NCI-H1436 treated with DMSO at 0.1 percent for 48 hours (cell line): Measurements from ENCODE around the gene NCK2.
"Not testable (repeated sequence)": the region's sequence is repeated elsewhere in the genome, so short reads cannot be mapped to it uniquely, and the experiment has no call there.

Source experiments
- DNase-seq: peaks from one replicate; lab custom pipeline; 2025; lab: John Stamatoyannopoulos, UW

NCK2 gene

GRCh38 chr2:105894327-105894944 is 149.7 kb downstream of the NCK2 start:
- no peak for DNase-seq

GRCh38 chr2:105895990-105896764 is 151.5 kb downstream of the NCK2 start:
- DNase-seq, result no peak

- DNase-seq, result no peak
Observed at GRCh38 chr2:105896765-105897163, 152.1 kb downstream of the NCK2 start.

GRCh38 chr2:105897694-105898093 is 153.0 kb downstream of the NCK2 start:
- DNase-seq, result not testable (repeated sequence)

- DNase-seq, result no peak
Observed at GRCh38 chr2:105903051-105903674, 158.5 kb downstream of the NCK2 start.

GRCh38 chr2:105904938-105905337 is 160.2 kb downstream of the NCK2 start:
- DNase-seq, result no peak

- no peak for DNase-seq
Observed at GRCh38 chr2:105906481-105906880, 161.8 kb downstream of the NCK2 start.

GRCh38 chr2:105907184-105907583 is 162.5 kb downstream of the NCK2 start:
- DNase-seq, result no peak

GRCh38 chr2:105909215-105909614 is 164.5 kb downstream of the NCK2 start:
- no peak for DNase-seq

GRCh38 chr2:105910497-105911238 is 166.0 kb downstream of the NCK2 start:
- no peak for DNase-seq

GRCh38 chr2:105911425-105911824 is 166.7 kb downstream of the NCK2 start:
- DNase-seq, result no peak

- no peak for DNase-seq
Observed at GRCh38 chr2:105912081-105912480, 167.4 kb downstream of the NCK2 start.

- no peak for DNase-seq
Observed at GRCh38 chr2:105915005-105915558, 170.4 kb downstream of the NCK2 start.

GRCh38 chr2:105917226-105917625 is 172.5 kb downstream of the NCK2 start:
- no peak for DNase-seq

- DNase-seq, result no peak
Observed at GRCh38 chr2:105917688-105918087, 173.0 kb downstream of the NCK2 start.

GRCh38 chr2:105919191-105919811 is 174.6 kb downstream of the NCK2 start:
- no peak for DNase-seq

GRCh38 chr2:105919826-105920225 is 175.1 kb downstream of the NCK2 start:
- DNase-seq, result no peak

GRCh38 chr2:105924271-105924670 is 179.6 kb downstream of the NCK2 start:
- DNase-seq, result no peak

GRCh38 chr2:105924932-105925331 is 180.2 kb downstream of the NCK2 start:
- DNase-seq, result no peak

GRCh38 chr2:105925390-105925789 is 180.7 kb downstream of the NCK2 start:
- DNase-seq, result no peak

GRCh38 chr2:105926960-105927678 is 182.4 kb downstream of the NCK2 start:
- no peak for DNase-seq
